Hematopoietic multipotent progenitor cell treated with erythropoietin and hydrocortisone succinate and interleukin-3 and kit ligand, for 6 days (in vitro differentiated cells): Measurements from ENCODE around the gene KLC3.

Source experiments
- DNase-seq: peaks from one replicate; pipeline ENCODE4 v3.0.0-alpha.2; 2015

Gene KLC3

DNA sequence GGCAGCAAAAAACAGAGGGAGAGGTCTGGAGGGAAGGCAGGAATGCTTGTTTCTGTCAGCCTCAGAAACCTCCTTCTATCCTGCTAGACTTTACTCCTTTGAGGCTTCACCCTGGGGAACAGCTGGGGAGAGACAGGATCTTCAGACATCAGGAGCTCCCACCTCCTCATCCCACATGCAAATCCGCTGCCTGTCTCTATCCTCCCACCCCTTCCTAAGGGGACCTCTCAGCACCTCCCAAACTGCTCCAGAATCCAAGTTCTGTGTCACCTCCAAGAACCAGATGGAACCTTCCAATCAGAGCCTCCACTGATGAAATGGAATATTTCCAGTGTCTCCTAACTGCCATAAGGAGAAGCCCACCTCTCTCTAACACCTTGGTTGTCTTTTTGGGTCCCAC lies 39.6 kb downstream of the KLC3 start:
- DNase-seq: no peak

GRCh38 chr19:45382426-45382825 lies 41.9 kb downstream of the KLC3 start:
- DNase-seq: no peak

GRCh38 chr19:45385392-45386221 lies 45.1 kb downstream of the KLC3 start:
- DNase-seq: no peak

GRCh38 chr19:45391346-45391745 lies 50.8 kb downstream of the KLC3 start:
- DNase-seq: peak; percentile 60

- DNase-seq: no peak
Measured at GRCh38 chr19:45391871-45392665, 51.5 kb downstream of the KLC3 start.

GRCh38 chr19:45395821-45396617 lies 55.5 kb downstream of the KLC3 start:
- no peak for DNase-seq

DNA sequence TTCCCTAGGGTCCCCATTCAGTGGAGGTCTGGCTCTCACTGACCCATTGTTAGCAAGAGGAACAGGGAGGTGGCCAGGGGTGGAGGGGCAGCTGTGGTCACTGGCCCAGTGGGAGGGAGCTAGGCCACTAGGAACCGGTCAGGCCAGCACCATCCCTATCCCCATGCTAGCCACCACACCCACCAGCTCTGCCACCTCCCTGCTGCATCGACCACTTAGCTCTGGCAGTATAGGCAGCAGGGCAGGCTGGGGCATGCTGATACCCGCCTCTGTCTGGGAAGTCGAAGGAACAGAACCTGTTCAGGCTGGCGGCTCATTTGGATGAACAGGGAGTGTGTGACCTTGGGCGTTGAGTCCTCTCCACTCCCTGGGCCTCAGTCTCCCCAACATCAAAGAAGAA lies 59.6 kb downstream of the KLC3 start:
- DNase-seq: no peak
